HL-60/S4 (cell line): ENCODE results near the gene INPP4B.

Source experiments
- in situ Hi-C: fragments of 300-500 bp; cut with MboI; formaldehyde crosslinking; loops from 2 replicates; pipeline ENCODE4 v1.14.3; 2022; ENCODE audit warnings: low sequenced_read_pairs

The INPP4B gene

GRCh38 chr4:142595222-142595871, 250.8 kb downstream of the INPP4B start:
- in situ Hi-C loops: no loop called here

GRCh38 chr4:142585411-142585810, 260.7 kb downstream of the INPP4B start:
- in situ Hi-C loops: no loop called here

GRCh38 chr4:142583708-142584107, 262.4 kb downstream of the INPP4B start:
- in situ Hi-C loops: no loop called here

- in situ Hi-C loops: no loop called here
Measured at GRCh38 chr4:142582340-142582739, 263.8 kb downstream of the INPP4B start.

- in situ Hi-C loops: no loop called here
Measured at GRCh38 chr4:142581881-142582280, 264.2 kb downstream of the INPP4B start.

GRCh38 chr4:142579443-142579842, 266.7 kb downstream of the INPP4B start:
- in situ Hi-C loops: no loop called here

- in situ Hi-C loops: no loop called here
Measured at GRCh38 chr4:142574306-142574705, 271.8 kb downstream of the INPP4B start.

GRCh38 chr4:142572071-142572470, 274.0 kb downstream of the INPP4B start:
- in situ Hi-C loops: no loop called here

GRCh38 chr4:142567620-142568451, 278.3 kb downstream of the INPP4B start:
- in situ Hi-C loops: no loop called here

GRCh38 chr4:142567199-142567598, 278.9 kb downstream of the INPP4B start:
- in situ Hi-C loops: no loop called here

GRCh38 chr4:142566777-142567176, 279.3 kb downstream of the INPP4B start:
- in situ Hi-C loops: no loop called here

- in situ Hi-C loops: no loop called here
Measured at GRCh38 chr4:142566243-142566642, 279.9 kb downstream of the INPP4B start.

- in situ Hi-C loops: no loop called here
Measured at GRCh38 chr4:142565771-142566170, 280.3 kb downstream of the INPP4B start.

- in situ Hi-C loops: no loop called here
Measured at GRCh38 chr4:142563682-142564291, 282.3 kb downstream of the INPP4B start.

- in situ Hi-C loops: no loop called here
Measured at GRCh38 chr4:142559986-142560385, 286.1 kb downstream of the INPP4B start.

- in situ Hi-C loops: no loop called here
Measured at GRCh38 chr4:142558851-142559250, 287.2 kb downstream of the INPP4B start.

GRCh38 chr4:142557239-142557801, 288.8 kb downstream of the INPP4B start:
- in situ Hi-C loops: no loop called here

GRCh38 chr4:142556570-142557238, 289.4 kb downstream of the INPP4B start:
- in situ Hi-C loops: no loop called here

GRCh38 chr4:142556048-142556447, 290.1 kb downstream of the INPP4B start:
- in situ Hi-C loops: no loop called here

- in situ Hi-C loops: no loop called here
Measured at GRCh38 chr4:142554412-142554811, 291.7 kb downstream of the INPP4B start.
